ENCODE measurements around the gene SLC35A1.

DNA sequence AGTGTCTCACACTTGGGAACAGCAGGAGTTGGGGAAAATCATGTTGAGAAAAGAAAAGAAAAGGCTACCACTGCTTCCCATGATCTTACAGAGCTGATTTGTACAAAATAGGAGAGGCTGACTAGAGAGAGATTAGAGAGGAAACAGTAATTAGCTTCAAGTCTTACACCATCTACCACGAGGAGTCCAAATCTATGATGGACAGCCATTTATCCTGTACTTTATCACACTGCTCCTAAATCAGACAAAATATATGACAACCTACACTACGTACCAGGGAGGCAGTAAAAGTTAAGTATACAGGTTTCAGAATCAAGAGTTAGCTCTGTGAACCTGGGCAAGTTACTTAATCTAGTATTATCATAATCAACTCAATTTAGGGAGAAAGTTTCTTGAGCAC is 79.0 kb downstream of the SLC35A1 start:
- TF ChIP-seq, protein P1, sequence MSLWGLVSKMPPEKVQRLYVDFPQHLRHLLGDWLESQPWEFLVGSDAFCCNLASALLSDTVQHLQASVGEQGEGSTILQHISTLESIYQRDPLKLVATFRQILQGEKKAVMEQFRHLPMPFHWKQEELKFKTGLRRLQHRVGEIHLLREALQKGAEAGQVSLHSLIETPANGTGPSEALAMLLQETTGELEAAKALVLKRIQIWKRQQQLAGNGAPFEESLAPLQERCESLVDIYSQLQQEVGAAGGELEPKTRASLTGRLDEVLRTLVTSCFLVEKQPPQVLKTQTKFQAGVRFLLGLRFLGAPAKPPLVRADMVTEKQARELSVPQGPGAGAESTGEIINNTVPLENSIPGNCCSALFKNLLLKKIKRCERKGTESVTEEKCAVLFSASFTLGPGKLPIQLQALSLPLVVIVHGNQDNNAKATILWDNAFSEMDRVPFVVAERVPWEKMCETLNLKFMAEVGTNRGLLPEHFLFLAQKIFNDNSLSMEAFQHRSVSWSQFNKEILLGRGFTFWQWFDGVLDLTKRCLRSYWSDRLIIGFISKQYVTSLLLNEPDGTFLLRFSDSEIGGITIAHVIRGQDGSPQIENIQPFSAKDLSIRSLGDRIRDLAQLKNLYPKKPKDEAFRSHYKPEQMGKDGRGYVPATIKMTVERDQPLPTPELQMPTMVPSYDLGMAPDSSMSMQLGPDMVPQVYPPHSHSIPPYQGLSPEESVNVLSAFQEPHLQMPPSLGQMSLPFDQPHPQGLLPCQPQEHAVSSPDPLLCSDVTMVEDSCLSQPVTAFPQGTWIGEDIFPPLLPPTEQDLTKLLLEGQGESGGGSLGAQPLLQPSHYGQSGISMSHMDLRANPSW (CRISPR knock-in tag; conservative IDR thresholded peaks at IDR 0.05; ENCODE audit: low read depth) = no peak
- TF ChIP-seq SP1 (CRISPR knock-in tag; conservative IDR thresholded peaks at IDR 0.05) = no peak
- no peak for TF ChIP-seq CTCF (IDR thresholded peaks at IDR 0.05)
- no peak for TF ChIP-seq CBFB (CRISPR knock-in tag; IDR thresholded peaks at IDR 0.05; ENCODE audit: low read depth)
- TF ChIP-seq, protein P2, sequence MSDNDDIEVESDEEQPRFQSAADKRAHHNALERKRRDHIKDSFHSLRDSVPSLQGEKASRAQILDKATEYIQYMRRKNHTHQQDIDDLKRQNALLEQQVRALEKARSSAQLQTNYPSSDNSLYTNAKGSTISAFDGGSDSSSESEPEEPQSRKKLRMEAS (CRISPR knock-in tag; IDR thresholded peaks at IDR 0.05) = no peak
- no peak for TF ChIP-seq PRRX2 (CRISPR knock-in tag; IDR thresholded peaks at IDR 0.05)
- no peak for TF ChIP-seq PRDM15 (CRISPR knock-in tag; IDR thresholded peaks at IDR 0.05)
- no peak for TF ChIP-seq ZNF121 (CRISPR knock-in tag; IDR thresholded peaks at IDR 0.05)
- TF ChIP-seq ESRRA (CRISPR knock-in tag; IDR thresholded peaks at IDR 0.05; ENCODE audit: borderline replicate concordance) = no peak
- TF ChIP-seq NR3C1 (CRISPR knock-in tag; conservative IDR thresholded peaks at IDR 0.05; ENCODE audit: low read depth) = no peak
- no peak for TF ChIP-seq SMAD4 (CRISPR knock-in tag; IDR thresholded peaks at IDR 0.05)
- TF ChIP-seq, protein P3, sequence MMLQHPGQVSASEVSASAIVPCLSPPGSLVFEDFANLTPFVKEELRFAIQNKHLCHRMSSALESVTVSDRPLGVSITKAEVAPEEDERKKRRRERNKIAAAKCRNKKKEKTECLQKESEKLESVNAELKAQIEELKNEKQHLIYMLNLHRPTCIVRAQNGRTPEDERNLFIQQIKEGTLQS (CRISPR knock-in tag; conservative IDR thresholded peaks at IDR 0.05) = no peak
- no peak for TF ChIP-seq ETV6 (CRISPR knock-in tag; IDR thresholded peaks at IDR 0.05)

Data from WTC11 (cell line).